BE2C (cell line): ENCODE results near the gene ADGRD1.

Experiments
- DNase-seq: peaks from one replicate; pipeline ENCODE4 v3.0.0-alpha.2; 2020
- H3K27me3 ChIP-seq: fragments of 250-450 bp; sonication (Bioruptor Pico); 2 replicates; pipeline ENCODE4 v1.5.1; 2020; ENCODE audit warnings: mild to moderate bottlenecking
- H3K36me3 ChIP-seq: fragments of 250-450 bp; sonication (Bioruptor Pico); 2 replicates; pipeline ENCODE4 v1.5.1; 2020; ENCODE audit warnings: mild to moderate bottlenecking
- H3K4me1 ChIP-seq: fragments of 250-450 bp; sonication (Bioruptor Pico); 2 replicates; pipeline ENCODE4 v1.5.1; 2020
- H3K4me3 ChIP-seq: 2 replicates; pipeline ENCODE4 v1.5.1; 2011; ENCODE audit warnings: low read depth, low read length
- H3K9me3 ChIP-seq: fragments of 250-450 bp; sonication (Bioruptor Pico); 2 replicates; pipeline ENCODE4 v1.5.1; 2020
- CTCF ChIP-seq: IDR thresholded peaks from 2 replicates; pipeline ENCODE4 v1.5.1; 2012; ENCODE audit warnings: mild to moderate bottlenecking, low read depth, low read length

Gene ADGRD1

DNA sequence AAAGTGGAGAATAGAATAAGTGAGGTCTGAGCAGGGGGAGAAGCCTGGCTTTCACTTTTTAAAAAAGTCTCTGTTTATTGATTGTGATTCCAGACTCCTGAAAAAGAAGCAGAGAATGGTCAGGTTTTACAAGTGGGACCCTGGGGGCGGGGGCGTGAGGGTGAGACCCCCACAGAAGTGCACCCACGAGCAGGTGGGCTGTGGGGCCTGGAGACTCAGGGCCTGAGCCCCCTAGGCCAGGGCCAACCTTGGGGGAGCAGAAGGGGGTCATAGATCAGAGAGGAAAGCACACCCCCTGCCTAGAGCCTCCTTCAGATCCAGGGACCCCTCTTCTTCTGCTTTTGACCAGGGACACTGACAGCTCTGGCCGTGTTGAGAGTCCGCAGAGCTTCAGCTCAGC lies 180.3 kb downstream of the ADGRD1 start:
- Histone ChIP-seq H3K4me3 (no peak overlapping the region), H3K4me1 (peaks cover 3% of the 10 kb centered on the region; the same call in 1 of the 2 replicates), H3K9me3 (no peaks in the 10 kb centered on the region), H3K36me3 (no peaks in the 10 kb centered on the region), H3K27me3 (no peaks in the 10 kb centered on the region)
- DNase-seq: no peak
- TF ChIP-seq CTCF: no peak

DNA sequence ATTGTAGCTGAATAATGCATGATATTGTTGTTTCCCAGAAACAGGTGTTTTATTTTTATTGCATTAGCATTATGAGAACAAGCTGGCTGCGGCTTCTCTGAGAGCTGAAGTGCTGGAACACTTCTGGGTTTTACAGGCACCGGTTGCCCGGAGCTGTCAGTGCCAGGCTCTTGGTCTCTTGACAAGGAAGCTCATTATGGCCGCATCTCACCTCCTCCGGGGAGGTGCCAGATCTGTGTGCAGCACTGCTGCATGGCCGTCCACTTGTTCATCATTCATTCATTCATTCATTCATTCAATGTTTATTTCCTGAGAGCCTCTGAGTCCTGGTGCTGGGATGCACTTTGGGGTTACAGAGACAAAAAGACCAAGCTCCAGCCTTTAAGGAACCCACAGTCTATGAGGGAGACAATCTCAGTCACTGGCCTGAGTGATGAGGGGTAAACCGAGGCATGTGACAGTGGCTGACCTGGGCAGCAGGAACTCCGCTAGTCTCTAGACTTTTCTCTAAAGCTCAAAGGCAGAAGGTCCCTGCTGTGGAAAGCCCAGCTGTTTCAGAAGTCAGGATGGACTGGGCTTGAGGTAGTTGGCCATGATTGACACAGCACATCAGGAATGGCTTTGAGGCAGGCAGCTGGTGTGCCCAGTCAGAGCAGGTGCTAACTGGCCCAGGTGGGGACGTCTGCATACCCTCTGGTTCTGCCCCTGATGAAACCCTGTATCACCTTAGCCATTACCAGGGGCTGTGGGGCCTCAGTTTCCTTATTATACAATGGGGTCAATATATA lies 181.0 kb downstream of the ADGRD1 start:
- Histone ChIP-seq H3K36me3 (no peaks in the 10 kb centered on the region), H3K4me3 (no peak overlapping the region), H3K4me1 (peaks cover 3% of the 10 kb centered on the region; the same call in 1 of the 2 replicates), H3K27me3 (no peaks in the 10 kb centered on the region), H3K9me3 (no peaks in the 10 kb centered on the region)
- DNase-seq: no peak
- TF ChIP-seq CTCF: no peak

- H3K4me3 ChIP-seq: no peak overlapping the region
- H3K9me3 ChIP-seq: no peaks in the 10 kb centered on the region
- no peak for DNase-seq
- no peak for TF ChIP-seq CTCF
- no peaks in the 10 kb centered on the region for H3K36me3 ChIP-seq
- no peaks in the 10 kb centered on the region for H3K27me3 ChIP-seq
- H3K4me1 ChIP-seq: no peaks in the 10 kb centered on the region; the same call in 1 of the 2 replicates
Observed at GRCh38 chr12:131135311-131135785, 181.6 kb downstream of the ADGRD1 start.

- Histone ChIP-seq H3K4me3 (no peak overlapping the region), H3K36me3 (no peaks in the 10 kb centered on the region), H3K9me3 (no peaks in the 10 kb centered on the region), H3K27me3 (no peaks in the 10 kb centered on the region), H3K4me1 (no peaks in the 10 kb centered on the region; the same call in 1 of the 2 replicates)
- no peak for DNase-seq
- no peak for TF ChIP-seq CTCF
Observed at GRCh38 chr12:131135786-131136538, 182.3 kb downstream of the ADGRD1 start.

GRCh38 chr12:131136539-131136872 lies 182.8 kb downstream of the ADGRD1 start:
- H3K4me1 ChIP-seq: no peaks in the 10 kb centered on the region; the same call in 1 of the 2 replicates
- H3K27me3 ChIP-seq: no peaks in the 10 kb centered on the region
- no peak for TF ChIP-seq CTCF
- H3K9me3 ChIP-seq: no peaks in the 10 kb centered on the region
- no peaks in the 10 kb centered on the region for H3K36me3 ChIP-seq
- no peak overlapping the region for H3K4me3 ChIP-seq
- DNase-seq: no peak
